HepG2 (cell line): Measurements from ENCODE around the gene RICTOR. TPM values are rescaled to one million over a fixed set of nuclear protein-coding genes. Genes with fewer than 3 reads are reported as not detected.

ENCODE experiments used
- ADNP ChIP-seq: sonication (generic); formaldehyde crosslinking; IDR thresholded peaks from 2 replicates; pipeline ENCODE4 v1.4.0; 2020; ENCODE audit warnings: missing genetic modification reagents
- AGO2 ChIP-seq: fragments of 200-400 bp; formaldehyde crosslinking; optimal IDR thresholded peaks from 2 replicates; pipeline ENCODE3; 2017; ENCODE audit warnings: mild to moderate bottlenecking, low read depth, low read length, moderate library complexity
- NFIC ChIP-seq: IDR thresholded peaks from 2 replicates; pipeline ENCODE4 v1.6.1; 2012; ENCODE audit warnings: mild to moderate bottlenecking, low read length, inconsistent platforms
- NR3C1 ChIP-seq: sonication (generic); formaldehyde crosslinking; IDR thresholded peaks from 2 replicates; pipeline ENCODE4 v1.4.0; 2020; ENCODE audit warnings: missing genetic modification reagents
- SMAD1 ChIP-seq: sonication (generic); formaldehyde crosslinking; IDR thresholded peaks from 2 replicates; pipeline ENCODE4 v1.4.0; 2020; ENCODE audit warnings: missing genetic modification reagents, low read depth, mild to moderate bottlenecking, borderline replicate concordance
- ZFYVE20 ChIP-seq: sonication (generic); formaldehyde crosslinking; IDR thresholded peaks from 2 replicates; pipeline ENCODE4 v1.8.0; 2023; ENCODE audit warnings: low read depth, mild to moderate bottlenecking, moderate library complexity, missing genetic modification reagents, borderline replicate concordance
- ZNF501 ChIP-seq: sonication (generic); formaldehyde crosslinking; IDR thresholded peaks from 2 replicates; pipeline ENCODE4 v1.5.1; 2020; ENCODE audit warnings: mild to moderate bottlenecking, moderate library complexity, missing genetic modification reagents
- ZNF775 ChIP-seq: sonication (generic); formaldehyde crosslinking; IDR thresholded peaks from 2 replicates; pipeline ENCODE4 v1.4.0; 2020; ENCODE audit warnings: missing genetic modification reagents, mild to moderate bottlenecking, moderate library complexity, borderline replicate concordance
- ZNF788 ChIP-seq: sonication (generic); formaldehyde crosslinking; IDR thresholded peaks from 2 replicates; pipeline ENCODE4 v1.5.0; 2020; ENCODE audit warnings: mild to moderate bottlenecking, missing genetic modification reagents, borderline replicate concordance
- polyA plus RNA-seq, 8 experiments: library from polyadenylated mRNA; depleted of rRNA in 3 of 8; stranded (reverse) in 7 of 8; unstranded in 1 of 8; fragments of >200 nt; fragmentation: Illumina TruSeq in 4 of 8; extraction: Trizol in 4 of 8; gene quantifications; 2 replicates each; pipeline versions ENCODE4 v1.2.1 to v1.2.3, GENCODE V29; 2011 to 2016; ENCODE audit warnings: low read depth in 4 of 8, missing spikeins in 1 of 8, mixed read lengths in 1 of 8; ENCODE audit not compliant: insufficient read depth in 1 of 8
- total RNA-seq, 5 experiments: library from RNA; depleted of rRNA; stranded (reverse); fragments of >200 nt; fragmentation: Illumina TruSeq; extraction: Trizol; gene quantifications; 2 replicates each; pipeline ENCODE4 v1.2.3, GENCODE V29; 2016; ENCODE audit warnings: low read depth in 1 of 5
- TF ChIP-seq, protein P1 (sequence below): sonication (generic); formaldehyde crosslinking; IDR thresholded peaks from 2 replicates; pipeline ENCODE4 v1.5.0; 2020; ENCODE audit warnings: mild to moderate bottlenecking, missing genetic modification reagents
- TF ChIP-seq, protein P2 (sequence below): sonication (generic); formaldehyde crosslinking; IDR thresholded peaks from 2 replicates; pipeline ENCODE4 v1.8.0; 2022; ENCODE audit warnings: mild to moderate bottlenecking, missing genetic modification reagents, moderate library complexity
- TF ChIP-seq, protein P3 (sequence below): sonication (generic); formaldehyde crosslinking; IDR thresholded peaks from 2 replicates; pipeline ENCODE4 v1.4.0; 2020; ENCODE audit warnings: mild to moderate bottlenecking, missing genetic modification reagents

RICTOR gene
- total and polyA plus RNA-seq, 2 of the 13 experiments (the other 11 are each of a cell fraction or from before 2014, with no cell fraction given), result 10.7 to 15.4 TPM

DNA sequence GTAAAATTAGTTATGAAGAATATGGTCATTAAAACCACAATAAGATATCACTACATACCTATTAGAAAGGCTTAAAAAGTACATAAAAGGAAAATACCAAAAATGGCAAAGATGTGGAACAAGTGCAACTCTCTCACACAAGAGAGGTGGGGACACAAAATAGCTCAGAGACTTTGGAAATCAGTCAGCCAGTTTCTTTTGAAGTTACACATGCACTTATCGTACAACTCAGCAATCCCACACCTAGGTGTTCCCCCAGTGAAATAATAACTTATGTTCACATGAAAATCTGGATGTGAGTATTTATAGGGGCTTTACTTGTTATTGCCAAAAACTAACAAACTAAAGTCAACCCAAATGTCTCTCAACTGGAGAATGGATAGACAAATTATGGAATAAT lies 9.8 kb upstream of the RICTOR start (continued):
- no peak for TF ChIP-seq ZNF775 (CRISPR knock-in tag)
- TF ChIP-seq ZNF788, result no peak
- no peak for TF ChIP-seq NR3C1
- TF ChIP-seq NFIC, result no peak
- TF ChIP-seq, protein P1, sequence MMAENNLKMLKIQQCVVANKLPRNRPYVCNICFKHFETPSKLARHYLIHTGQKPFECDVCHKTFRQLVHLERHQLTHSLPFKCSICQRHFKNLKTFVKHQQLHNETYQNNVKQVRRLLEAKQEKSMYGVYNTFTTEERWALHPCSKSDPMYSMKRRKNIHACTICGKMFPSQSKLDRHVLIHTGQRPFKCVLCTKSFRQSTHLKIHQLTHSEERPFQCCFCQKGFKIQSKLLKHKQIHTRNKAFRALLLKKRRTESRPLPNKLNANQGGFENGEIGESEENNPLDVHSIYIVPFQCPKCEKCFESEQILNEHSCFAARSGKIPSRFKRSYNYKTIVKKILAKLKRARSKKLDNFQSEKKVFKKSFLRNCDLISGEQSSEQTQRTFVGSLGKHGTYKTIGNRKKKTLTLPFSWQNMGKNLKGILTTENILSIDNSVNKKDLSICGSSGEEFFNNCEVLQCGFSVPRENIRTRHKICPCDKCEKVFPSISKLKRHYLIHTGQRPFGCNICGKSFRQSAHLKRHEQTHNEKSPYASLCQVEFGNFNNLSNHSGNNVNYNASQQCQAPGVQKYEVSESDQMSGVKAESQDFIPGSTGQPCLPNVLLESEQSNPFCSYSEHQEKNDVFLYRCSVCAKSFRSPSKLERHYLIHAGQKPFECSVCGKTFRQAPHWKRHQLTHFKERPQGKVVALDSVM (CRISPR knock-in tag), result no peak
- no peak for TF ChIP-seq AGO2
- TF ChIP-seq, protein P2, sequence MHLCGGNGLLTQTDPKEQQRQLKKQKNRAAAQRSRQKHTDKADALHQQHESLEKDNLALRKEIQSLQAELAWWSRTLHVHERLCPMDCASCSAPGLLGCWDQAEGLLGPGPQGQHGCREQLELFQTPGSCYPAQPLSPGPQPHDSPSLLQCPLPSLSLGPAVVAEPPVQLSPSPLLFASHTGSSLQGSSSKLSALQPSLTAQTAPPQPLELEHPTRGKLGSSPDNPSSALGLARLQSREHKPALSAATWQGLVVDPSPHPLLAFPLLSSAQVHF (CRISPR knock-in tag), result no peak
- TF ChIP-seq ADNP (CRISPR knock-in tag), result no peak
- no peak for TF ChIP-seq ZNF501 (CRISPR knock-in tag)
- no peak for TF ChIP-seq SMAD1 (CRISPR knock-in tag)
- no peak for TF ChIP-seq ZFYVE20 (CRISPR knock-in tag)
- TF ChIP-seq, protein P3, sequence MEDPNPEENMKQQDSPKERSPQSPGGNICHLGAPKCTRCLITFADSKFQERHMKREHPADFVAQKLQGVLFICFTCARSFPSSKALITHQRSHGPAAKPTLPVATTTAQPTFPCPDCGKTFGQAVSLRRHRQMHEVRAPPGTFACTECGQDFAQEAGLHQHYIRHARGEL (CRISPR knock-in tag), result no peak
- TF ChIP-seq, all 625 proteins: peak for 0
